Measurements from ENCODE around the gene PCDHGA7.

The PCDHGA7 gene

GRCh38 chr5:141363952-141364660 is 18.4 kb upstream of the PCDHGA7 start, which contains the start of gene PCDHGA5:
TSS of gene PCDHGA5 (plus strand) at chr5:141364162. CDS start at chr5:141364331, 169 bp downstream.
- Mint-ChIP-seq H3K27ac (no peak within 1 kb of the TSS), H3K9me3 (peaks cover 67% of the 10 kb centered on the region), H3K27me3 (ENCODE audit: low read depth) (no peaks in the 10 kb centered on the region), H3K36me3 (ENCODE audit: low read depth) (peaks cover 32% of the 10 kb centered on the region), H3K4me1 (no peaks in the 10 kb centered on the region), H3K4me3 (no peak within 1 kb of the TSS)
- TF ChIP-seq, protein P1, sequence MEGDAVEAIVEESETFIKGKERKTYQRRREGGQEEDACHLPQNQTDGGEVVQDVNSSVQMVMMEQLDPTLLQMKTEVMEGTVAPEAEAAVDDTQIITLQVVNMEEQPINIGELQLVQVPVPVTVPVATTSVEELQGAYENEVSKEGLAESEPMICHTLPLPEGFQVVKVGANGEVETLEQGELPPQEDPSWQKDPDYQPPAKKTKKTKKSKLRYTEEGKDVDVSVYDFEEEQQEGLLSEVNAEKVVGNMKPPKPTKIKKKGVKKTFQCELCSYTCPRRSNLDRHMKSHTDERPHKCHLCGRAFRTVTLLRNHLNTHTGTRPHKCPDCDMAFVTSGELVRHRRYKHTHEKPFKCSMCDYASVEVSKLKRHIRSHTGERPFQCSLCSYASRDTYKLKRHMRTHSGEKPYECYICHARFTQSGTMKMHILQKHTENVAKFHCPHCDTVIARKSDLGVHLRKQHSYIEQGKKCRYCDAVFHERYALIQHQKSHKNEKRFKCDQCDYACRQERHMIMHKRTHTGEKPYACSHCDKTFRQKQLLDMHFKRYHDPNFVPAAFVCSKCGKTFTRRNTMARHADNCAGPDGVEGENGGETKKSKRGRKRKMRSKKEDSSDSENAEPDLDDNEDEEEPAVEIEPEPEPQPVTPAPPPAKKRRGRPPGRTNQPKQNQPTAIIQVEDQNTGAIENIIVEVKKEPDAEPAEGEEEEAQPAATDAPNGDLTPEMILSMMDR (IDR thresholded peaks at IDR 0.05; ENCODE audit: unreplicated experiment in 3 of 3): no peak

- H3K27ac Mint-ChIP-seq: no peak overlapping the region
- no peaks in the 10 kb centered on the region for H3K4me1 Mint-ChIP-seq
- no peak overlapping the region for H3K4me3 Mint-ChIP-seq
- peaks cover 32% of the 10 kb centered on the region for H3K36me3 Mint-ChIP-seq (ENCODE audit: low read depth)
- peaks cover 66% of the 10 kb centered on the region for H3K9me3 Mint-ChIP-seq
- no peaks in the 10 kb centered on the region for H3K27me3 Mint-ChIP-seq (ENCODE audit: low read depth)
- TF ChIP-seq, protein P1 (IDR thresholded peaks at IDR 0.05; ENCODE audit: unreplicated experiment in 3 of 3): no peak
Observed at GRCh38 chr5:141366016-141366896, 16.3 kb upstream of the PCDHGA7 start.

DNA sequence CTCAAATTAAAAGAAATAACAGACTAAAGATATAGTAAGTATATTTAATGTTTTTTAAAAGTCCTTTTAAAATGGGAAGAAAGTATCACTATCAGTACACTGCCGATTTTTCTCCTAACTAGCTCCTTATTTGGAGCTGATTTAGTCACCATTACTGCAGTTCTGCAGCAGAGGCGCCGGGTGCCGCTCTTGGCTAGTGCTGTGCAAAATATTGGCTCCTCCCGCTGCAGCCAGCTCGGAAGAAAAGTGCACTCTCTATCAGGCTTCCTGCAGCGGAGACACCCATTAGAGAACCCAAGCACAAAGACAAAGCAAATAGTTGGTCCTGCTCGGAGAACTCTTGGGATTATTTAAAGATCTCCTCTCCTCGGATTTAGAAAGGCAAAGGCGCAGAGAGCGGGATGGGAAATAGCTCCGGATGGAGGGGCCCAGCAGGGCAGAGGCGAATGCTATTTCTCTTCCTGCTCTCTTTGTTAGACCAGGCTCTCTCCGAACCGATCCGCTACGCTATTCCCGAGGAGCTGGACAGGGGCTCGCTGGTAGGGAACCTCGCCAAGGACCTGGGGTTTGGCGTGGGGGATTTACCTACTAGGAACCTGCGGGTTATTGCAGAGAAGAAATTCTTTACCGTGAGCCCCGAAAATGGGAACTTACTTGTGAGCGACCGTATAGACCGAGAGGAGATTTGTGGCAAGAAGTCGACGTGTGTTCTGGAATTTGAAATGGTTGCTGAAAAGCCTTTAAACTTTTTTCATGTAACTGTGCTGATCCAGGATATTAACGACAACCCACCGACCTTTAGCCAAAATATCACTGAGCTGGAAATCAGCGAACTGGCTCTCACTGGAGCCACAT is 12.3 kb upstream of the PCDHGA7 start, which contains the start of gene PCDHGB3:
Gene PCDHGB3 (plus strand): TSS at position 249 of the 855 bp plus-strand sequence. CDS start 153 bp downstream, at position 402.
- Mint-ChIP-seq H3K4me3 (no peak within 1 kb of the TSS), H3K27ac (no peak within 1 kb of the TSS), H3K9me3 (peaks cover 62% of the 10 kb centered on the region), H3K27me3 (ENCODE audit: low read depth) (no peaks in the 10 kb centered on the region), H3K4me1 (no peaks in the 10 kb centered on the region), H3K36me3 (ENCODE audit: low read depth) (peaks cover 36% of the 10 kb centered on the region)
- TF ChIP-seq, protein P1 (IDR thresholded peaks at IDR 0.05; ENCODE audit: unreplicated experiment in 3 of 3): no peak

- TF ChIP-seq, protein P1 (IDR thresholded peaks at IDR 0.05; ENCODE audit: unreplicated experiment in 3 of 3): no peak
- H3K9me3 Mint-ChIP-seq: peaks cover 61% of the 10 kb centered on the region
- H3K27me3 Mint-ChIP-seq (ENCODE audit: low read depth): no peaks in the 10 kb centered on the region
- H3K27ac Mint-ChIP-seq: no peak overlapping the region
- H3K36me3 Mint-ChIP-seq (ENCODE audit: low read depth): peaks cover 34% of the 10 kb centered on the region
- no peak overlapping the region for H3K4me3 Mint-ChIP-seq
- no peaks in the 10 kb centered on the region for H3K4me1 Mint-ChIP-seq
Observed at GRCh38 chr5:141371572-141372475, 10.7 kb upstream of the PCDHGA7 start.
